RPMI8226 (cell line): ENCODE results near the gene CUTC.
"Not testable (repeated sequence)": the region's sequence is repeated elsewhere in the genome, so short reads cannot be mapped to it uniquely, and the experiment has no call there.

ENCODE experiments used
- DNase-seq: peaks from one replicate; pipeline ENCODE4 v3.0.0-alpha.2; 2015

Gene CUTC

DNA sequence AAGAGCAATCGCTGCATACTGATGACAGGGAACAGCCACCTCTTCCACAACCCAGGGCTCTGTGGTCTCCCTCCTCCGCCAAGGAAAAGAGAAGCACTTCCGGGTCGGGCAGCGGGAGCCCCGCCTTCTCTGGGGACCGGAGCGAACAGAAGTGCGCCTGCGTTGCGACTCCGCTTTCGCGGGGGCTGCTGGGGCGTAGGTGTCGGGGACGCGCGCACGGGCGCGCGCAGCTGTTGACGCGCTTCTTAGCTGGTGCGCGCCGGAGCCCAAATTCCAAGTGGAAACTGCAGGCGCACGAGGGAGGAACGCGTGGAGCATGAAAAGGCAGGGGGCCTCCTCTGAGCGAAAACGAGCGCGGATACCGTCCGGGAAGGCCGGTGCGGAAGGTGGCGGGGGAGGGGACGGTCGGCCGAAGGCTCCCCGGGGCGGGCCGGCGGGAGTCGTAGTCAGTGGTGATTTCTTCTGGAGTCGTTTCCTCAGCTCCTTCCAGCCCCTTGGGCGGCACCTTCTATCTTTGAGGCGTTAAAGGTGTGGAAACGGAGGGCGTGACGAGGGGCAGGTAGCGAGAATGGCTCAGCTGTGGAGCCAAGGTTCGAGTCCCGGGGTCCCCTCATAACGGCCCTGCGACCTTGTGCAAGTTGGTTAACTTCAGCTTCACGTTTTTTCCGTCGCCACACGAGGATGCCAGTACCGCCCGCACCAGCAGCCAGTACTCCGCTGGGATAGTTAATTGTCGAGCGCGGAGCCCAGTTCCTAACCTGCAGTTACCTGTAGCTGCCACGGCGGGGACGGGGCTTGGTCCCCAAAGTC, at the start of gene CUTC, which contains the start of gene COX15:
CUTC (plus strand) TSS at position 202 of the 810 bp plus-strand sequence; CDS start at position 317, 115 bp downstream.
COX15 (minus strand) TSS at position 95 of the 810 bp plus-strand sequence; CDS start at position 17, 78 bp downstream.
- DNase-seq: peak; percentile 93

- no peak for DNase-seq
These were observed 49.3 kb upstream of the CUTC start for GRCh38 chr10:99682752-99683151.

GRCh38 chr10:99685597-99685967, 46.5 kb upstream of the CUTC start:
- DNase-seq: peak; percentile 13

DNA sequence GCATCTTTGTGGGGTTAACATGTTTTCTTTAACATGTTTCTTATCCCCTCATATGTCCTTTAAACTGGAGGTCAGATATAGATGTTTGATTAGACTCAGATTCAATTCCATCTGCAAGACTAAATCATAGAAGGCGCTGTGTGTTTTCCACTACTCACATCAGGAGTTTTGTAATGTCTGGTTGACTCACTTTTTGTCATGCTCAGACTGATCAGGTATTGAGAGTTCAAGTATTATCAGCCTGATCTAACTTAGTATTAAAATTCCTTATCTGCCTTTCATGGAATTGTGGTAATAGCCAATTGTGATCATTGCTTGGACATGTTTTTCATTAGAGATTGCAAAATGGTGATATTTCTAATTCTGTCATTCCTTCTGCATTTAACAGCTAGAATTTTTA, 42.6 kb upstream of the CUTC start:
- no peak for DNase-seq

GRCh38 chr10:99693933-99694583, 38.0 kb upstream of the CUTC start:
- no peak for DNase-seq

GRCh38 chr10:99695761-99696160, 36.3 kb upstream of the CUTC start:
- no peak for DNase-seq

DNA sequence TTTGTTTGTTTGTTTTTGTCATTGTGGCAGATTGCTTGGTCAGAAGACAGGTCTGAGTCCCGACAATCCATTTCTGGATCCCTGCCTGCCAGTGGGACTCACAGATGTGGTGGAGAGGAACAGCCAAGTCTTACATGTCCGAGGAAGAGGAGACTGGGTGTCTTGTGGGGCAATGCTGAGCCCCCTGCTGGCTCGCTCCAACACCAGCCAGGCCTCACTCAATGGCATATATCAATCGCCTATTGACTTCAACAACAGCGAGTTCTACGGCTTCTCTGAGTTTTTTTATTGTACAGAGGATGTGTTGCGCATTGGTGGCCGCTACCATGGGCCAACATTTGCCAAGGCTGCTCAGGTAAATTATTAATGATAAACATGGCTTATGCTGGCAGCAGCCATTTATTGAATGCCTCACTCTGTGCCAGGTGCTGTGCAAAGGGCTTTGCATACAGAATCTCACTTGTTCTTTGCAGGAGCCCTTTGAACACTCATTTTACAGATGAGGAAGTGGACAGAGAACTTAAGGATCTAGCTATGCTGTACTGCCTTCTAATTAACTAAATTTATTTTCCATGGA, 33.4 kb upstream of the CUTC start:
- DNase-seq: no peak

DNA sequence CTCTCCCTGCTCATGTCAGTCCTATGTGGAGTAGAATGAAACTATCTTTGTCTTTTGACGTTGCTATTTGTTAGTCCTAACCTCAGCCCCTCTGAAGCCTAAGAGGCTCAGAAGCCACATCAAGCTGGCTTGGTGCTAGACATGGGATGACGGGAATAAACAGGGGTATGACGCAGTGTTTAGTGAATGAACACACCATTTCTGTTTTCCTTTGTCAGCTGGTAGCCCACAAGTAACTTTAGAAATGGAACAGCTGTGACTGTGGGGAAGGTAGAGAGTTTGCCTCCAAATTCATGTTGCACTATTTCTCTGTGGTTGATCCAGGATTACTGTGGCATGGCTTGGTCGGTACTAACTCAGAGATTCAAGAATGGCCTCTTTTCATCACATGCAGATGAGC, 31.4 kb upstream of the CUTC start:
- DNase-seq: no peak

- no peak for DNase-seq
These were observed 23.5 kb upstream of the CUTC start for GRCh38 chr10:99708428-99709012.

- DNase-seq: no peak
These were observed 22.4 kb upstream of the CUTC start for GRCh38 chr10:99709480-99710229.

DNA sequence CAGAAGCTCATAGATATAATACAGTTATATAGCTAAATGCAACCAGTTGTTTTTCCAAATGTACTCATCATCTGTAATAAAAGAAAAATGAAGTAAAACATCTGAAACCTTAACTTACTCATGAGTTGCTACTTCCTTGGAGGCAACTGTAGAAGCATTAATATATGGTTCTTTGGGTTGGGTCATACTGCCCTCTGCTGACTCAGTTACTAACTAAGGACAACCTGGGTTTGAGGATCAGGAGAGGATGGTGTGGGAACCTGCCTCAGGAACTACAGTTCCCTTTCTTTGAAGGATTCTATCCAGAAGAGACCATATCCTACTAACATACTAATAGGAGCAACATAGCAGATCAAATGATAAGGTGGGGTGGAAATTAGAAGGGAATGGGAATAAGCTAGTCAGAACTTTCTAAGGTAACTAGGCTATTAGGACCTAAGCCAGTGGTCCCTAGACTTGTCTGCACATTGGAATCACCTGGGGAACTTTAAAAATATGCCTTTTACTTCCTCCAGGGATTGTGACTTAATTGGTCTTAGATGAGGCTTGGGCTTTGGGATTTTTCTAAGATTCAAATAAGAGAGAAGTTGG, 20.8 kb upstream of the CUTC start:
- DNase-seq: peak; percentile 14

DNA sequence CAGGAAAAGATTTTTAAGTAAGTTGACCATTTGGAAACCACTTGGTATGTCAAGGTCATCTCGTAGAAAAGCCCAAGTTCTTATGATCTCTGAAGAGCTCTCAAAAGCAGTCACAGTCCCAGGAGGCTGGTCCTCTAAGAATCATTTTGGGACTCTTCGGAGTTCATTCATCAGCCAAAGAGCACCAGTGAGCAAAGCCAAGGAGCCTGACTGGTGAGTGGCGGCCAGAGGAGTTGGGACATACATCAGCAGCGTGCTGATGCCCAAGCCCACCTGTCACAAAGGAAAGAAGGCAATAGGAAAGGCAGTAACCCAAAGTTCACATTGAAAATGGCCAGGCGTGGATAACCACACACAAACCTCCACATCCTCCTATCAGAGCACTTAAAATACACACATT, 17.6 kb upstream of the CUTC start:
- DNase-seq: no peak

DNA sequence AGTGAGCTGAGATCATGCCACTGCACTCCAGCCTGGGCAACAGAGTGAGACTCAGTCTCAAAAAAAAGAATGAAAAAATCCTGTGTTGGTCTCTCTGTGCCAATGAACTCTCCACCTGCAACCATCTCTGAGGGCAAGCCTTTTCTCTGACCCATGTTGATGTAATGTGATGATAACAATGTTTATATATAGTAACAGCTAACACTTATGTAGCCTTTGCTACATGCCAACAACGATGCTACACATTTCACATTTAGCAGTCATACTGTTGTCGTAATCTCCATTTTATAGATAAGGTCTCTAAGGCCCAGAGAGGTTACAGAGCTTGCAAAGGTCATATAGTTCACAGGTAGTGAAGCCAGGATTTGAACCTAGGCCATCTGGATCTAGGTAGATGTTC, 11.6 kb upstream of the CUTC start:
- DNase-seq: no peak

- no peak for DNase-seq
These were observed 2.0 kb upstream of the CUTC start for GRCh38 chr10:99730026-99730425.

DNA sequence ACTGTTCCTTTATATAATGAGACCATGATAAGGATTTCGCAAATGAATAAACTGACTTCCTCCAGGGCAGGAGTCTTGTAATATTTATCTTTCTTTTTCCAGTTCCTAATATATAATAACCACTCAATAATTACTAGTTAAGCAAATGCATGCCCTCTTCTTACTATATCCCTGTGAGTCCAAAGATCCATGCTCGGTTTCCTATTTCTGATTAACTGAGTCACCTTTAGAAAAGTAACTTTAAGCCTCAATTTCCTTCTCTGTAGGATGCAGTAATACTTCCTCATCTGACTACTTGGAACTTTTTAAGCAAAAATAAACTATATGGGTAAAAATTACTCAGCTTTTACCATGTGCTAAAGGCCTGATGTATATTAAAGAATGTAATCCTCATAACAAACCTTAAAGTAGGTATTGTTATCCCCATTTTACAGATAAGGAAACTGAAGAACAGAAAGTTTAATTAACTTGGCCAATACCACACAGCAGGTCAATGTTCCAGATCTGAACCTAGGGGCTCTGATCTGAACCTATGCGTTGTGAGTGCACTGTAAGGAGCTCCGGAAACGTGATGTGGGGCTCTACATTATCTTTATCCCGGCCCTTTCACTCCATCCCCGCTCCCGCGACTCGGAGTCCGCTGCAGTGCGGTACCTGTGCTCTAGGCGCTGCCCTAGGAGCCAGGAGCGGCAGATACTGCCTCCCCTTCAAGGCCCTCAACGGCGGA, 565 bp upstream of the CUTC start:
- no peak for DNase-seq

DNA sequence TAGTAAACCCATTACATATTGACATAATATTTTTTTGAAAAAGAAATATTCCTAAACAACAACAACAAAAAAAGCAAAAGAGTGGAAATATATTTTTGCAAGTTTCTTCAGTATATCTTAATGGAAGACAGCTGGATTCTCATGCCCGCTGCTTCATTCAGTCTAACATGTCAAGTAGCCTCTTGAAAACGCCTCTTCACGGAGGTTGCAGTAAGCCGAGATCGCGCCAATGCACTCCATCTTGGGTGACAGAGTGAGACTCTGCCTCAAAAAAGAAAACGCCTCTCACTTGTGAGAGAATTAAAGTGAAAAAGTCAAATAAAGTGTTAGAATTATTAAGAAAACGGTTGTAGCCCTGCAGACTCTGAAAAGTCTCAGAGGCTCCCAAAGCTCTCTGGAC, 1.3 kb downstream of the CUTC start:
- no peak for DNase-seq

DNA sequence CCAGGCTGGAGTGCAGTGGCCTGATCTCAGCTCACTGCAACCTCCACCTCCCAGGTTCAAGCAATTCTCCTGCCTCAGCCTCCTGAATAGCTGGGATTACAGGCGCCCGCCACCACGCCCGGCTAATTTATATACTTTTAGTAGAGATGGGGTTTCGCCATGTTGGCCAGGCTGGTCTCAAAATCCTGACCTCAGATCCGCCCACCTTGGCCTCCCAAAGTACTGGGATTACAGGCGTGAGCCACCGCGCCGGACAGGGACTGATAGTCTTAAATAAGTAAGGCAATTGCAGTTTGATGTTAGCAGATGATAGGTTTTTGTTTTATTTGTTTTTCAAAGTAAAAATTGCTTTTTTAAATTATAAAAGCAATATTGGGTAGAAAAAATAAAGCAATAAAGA, 2.1 kb downstream of the CUTC start:
- DNase-seq: not testable (repeated sequence)

DNA sequence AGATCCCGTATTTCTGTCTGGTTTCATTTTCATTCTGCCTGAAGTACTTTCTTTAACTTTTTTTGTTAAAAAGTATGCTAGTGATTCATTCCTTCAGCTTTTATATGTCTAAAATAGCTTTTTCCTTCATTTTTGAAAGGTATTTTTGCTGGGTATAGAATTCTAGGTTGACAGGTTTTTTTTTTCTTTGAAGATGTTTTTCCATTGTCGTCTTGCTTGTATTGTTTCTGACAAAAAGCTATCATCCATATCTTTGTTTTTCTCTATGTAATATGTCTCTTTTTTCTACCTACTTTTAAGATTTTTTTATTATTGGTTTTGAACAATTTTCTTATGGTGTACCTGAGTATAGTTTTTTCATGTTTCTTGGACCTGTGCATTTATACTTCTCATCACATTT, 8.2 kb downstream of the CUTC start:
- no peak for DNase-seq

GRCh38 chr10:99740933-99741559, 9.0 kb downstream of the CUTC start:
- DNase-seq: no peak

DNA sequence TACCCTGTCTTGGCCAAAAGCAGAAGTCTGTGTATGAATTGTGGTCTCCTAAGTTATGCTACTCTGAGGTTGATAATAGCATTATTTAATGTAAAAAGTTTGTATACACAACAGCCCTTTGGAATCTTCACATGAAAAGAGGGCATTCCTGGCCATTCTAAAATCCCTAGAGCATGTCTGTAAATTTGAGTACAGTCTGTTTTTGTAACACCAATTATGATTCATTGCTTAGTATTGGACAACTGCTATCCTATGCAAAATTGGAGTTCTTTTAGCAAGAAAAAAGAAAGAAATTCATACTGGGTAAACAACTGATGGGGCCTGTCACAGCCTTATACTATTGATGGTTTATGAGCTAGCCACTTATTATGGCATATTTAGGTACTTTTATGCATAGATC, 10.2 kb downstream of the CUTC start:
- no peak for DNase-seq

DNA sequence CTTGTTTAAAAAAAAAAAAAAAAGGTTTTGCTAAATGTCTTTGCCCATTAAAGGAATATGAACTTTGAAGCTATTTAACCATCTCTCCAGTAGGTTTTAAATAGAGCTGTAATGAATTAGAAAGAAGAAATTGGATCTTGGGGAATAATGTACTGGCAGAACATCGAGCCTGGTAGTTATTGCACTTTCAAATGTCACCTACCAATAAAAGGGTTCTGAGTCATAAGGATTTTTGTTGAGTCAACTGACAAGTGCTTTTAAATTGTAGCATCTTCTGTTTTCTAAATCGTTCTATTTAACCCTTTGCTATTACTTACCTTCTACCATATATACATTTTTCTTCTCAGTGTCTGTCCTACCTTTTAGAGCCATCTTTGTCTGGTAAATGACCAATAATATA, 10.7 kb downstream of the CUTC start:
- DNase-seq: no peak
